Sigmoid colon (tissue), 7 donors: Measurements from ENCODE around the gene RHBG. TPM values are rescaled to one million over a fixed set of nuclear protein-coding genes. Genes with fewer than 3 reads are reported as not detected.
"Not testable (repeated sequence)": the region's sequence is repeated elsewhere in the genome, so short reads cannot be mapped to it uniquely, and the experiment has no call there.

Source experiments
- DNase-seq: peaks from one replicate; pipeline ENCODE4 v3.0.0-alpha.2; 2019
- H3K27ac ChIP-seq, 4 donors: fragments of 200-600 bp; sonication (generic); one replicate each; pipeline ENCODE4 v1.5.1; 2016 to 2019; ENCODE audit warnings: mild to moderate bottlenecking in 1 of 4
- H3K27me3 ChIP-seq, 3 donors: fragments of 200-600 bp; sonication (generic); one replicate each; pipeline ENCODE4 v1.5.1; 2019; ENCODE audit warnings: mild to moderate bottlenecking in 1 of 3
- H3K36me3 ChIP-seq, 4 donors: fragments of 200-600 bp; sonication (generic); one replicate each; pipeline ENCODE4 v1.5.1; 2016 to 2019
- H3K4me1 ChIP-seq, 4 donors: fragments of 200-600 bp; sonication (generic); one replicate each; pipeline ENCODE4 v1.5.1; 2017 to 2019
- H3K4me3 ChIP-seq, 4 donors: fragments of 200-600 bp; sonication (generic); one replicate each; pipeline ENCODE4 v1.5.1; 2017 to 2019; ENCODE audit warnings: mild to moderate bottlenecking in 2 of 4, moderate library complexity in 1 of 4
- H3K9me3 ChIP-seq, 4 donors: fragments of 200-600 bp in 3 of 4; sonication (generic) in 3 of 4; one replicate each; pipeline versions ENCODE4 v1.5.1 to v1.6.1; 2013 to 2019
- CTCF ChIP-seq, 4 experiments: fragments of 450-650 bp in 3 of 4; fragments of 200-600 bp in 1 of 4; IDR thresholded peaks; one replicate each; pipeline ENCODE4 v1.5.1; 2016 to 2019; ENCODE audit warnings: antibody characterized with exemption in 4 of 4, mild to moderate bottlenecking in 3 of 4, moderate library complexity in 2 of 4
- EP300 ChIP-seq, 4 donors: sonication (generic); formaldehyde crosslinking; IDR thresholded peaks; one replicate each; pipeline ENCODE4 v1.6.1; 2017; ENCODE audit warnings: antibody characterized with exemption in 4 of 4
- POLR2A ChIP-seq, 2 donors: fragments of 450-650 bp; IDR thresholded peaks; one replicate each; pipeline ENCODE4 v1.6.1; 2016; ENCODE audit warnings: antibody characterized with exemption in 2 of 2, mild to moderate bottlenecking in 2 of 2, moderate library complexity in 2 of 2
- POLR2AphosphoS5 ChIP-seq, 4 donors: sonication (generic); formaldehyde crosslinking; IDR thresholded peaks; one replicate each; pipeline ENCODE4 v1.6.1; 2017; ENCODE audit warnings: antibody characterized with exemption in 4 of 4
- WGBS, 2 donors: extraction: QIAGEN DNeasy Blood & Tissue Kit; methylation state at CpG; one replicate each; pipeline ENCODE4 v1.1.7; 2013; 5-methylcytosine and 5-hydroxymethylcytosine counted together
- intact Hi-C: fragments of 100-400 bp; cut with DNase I; formaldehyde crosslinking; loops from one replicate; pipeline ENCODE4 v1.15.1; 2023
- polyA plus RNA-seq, 3 donors: library from polyadenylated mRNA; stranded (reverse); fragments of 200-250 nt; gene quantifications; one replicate each; pipeline ENCODE4 v1.2.3, GENCODE V29; 2013
- total RNA-seq, 4 donors: library from RNA; depleted of rRNA; stranded (reverse); fragments of >200 nt; gene quantifications; one replicate each; pipeline ENCODE4 v1.1.0, GENCODE V29; 2016
- donor health status: healthy with polysubstance abuse.
- donor health status: Bipolar disorder and iron deficiency.
- donor health status: healthy.

Gene RHBG
- not detected for total RNA-seq
- polyA plus RNA-seq = not detected

- TF ChIP-seq EP300 (IDR thresholded peaks at IDR 0.05) = no peak
- H3K27me3 ChIP-seq = peaks cover 8 to 73% (median 19%) of the 10 kb centered on the region in 3 donors
- 6 to 11% methylated on average over 48 of the region's 48 CpGs for WGBS, 2 donors
- H3K9me3 ChIP-seq = no peaks in the 10 kb centered on the region
- peak within 1 kb of the TSS in 2 of 4 donors; percentile 27 to 28 for H3K4me3 ChIP-seq
- no peak for DNase-seq
- H3K4me1 ChIP-seq = peaks cover 0 to 10% (median 6%) of the 10 kb centered on the region in 4 donors
- H3K27ac ChIP-seq = no peak within 1 kb of the TSS
- intact Hi-C loops = no loop called here
- H3K36me3 ChIP-seq = no peaks in the 10 kb centered on the region
Measured at GRCh38 chr1:156368889-156369684, at the start of gene RHBG. RHBG (plus strand) TSS chr1:156369211; CDS start chr1:156369250, 39 bp downstream.

GRCh38 chr1:156319664-156320063, 49.3 kb upstream of the RHBG start:
- WGBS, 2 donors = 87 to 94% methylated on average over 1 of the region's 1 CpG
- intact Hi-C loops = no loop called here
- Histone ChIP-seq H3K4me3 (no peak overlapping the region), H3K9me3 (no peaks in the 10 kb centered on the region), H3K27ac (no peak overlapping the region), H3K4me1 (no peaks in the 10 kb centered on the region), H3K36me3 (peaks cover 67 to 100% (median 83%) of the 10 kb centered on the region in 4 donors), H3K27me3 (no peaks in the 10 kb centered on the region)
- TF ChIP-seq POLR2A (IDR thresholded peaks at IDR 0.05) (no peak), EP300 (IDR thresholded peaks at IDR 0.05) (no peak), CTCF (IDR thresholded peaks at IDR 0.05) (peak in 3 of 4 experiments; percentile 10 to 35 (median 17)), POLR2AphosphoS5 (IDR thresholded peaks at IDR 0.05) (no peak)
- DNase-seq = no peak

GRCh38 chr1:156320560-156320959, 48.5 kb upstream of the RHBG start:
- 75 to 85% methylated on average over 3 of the region's 3 CpGs for WGBS, 2 donors
- no peak for DNase-seq

GRCh38 chr1:156323179-156323578, 45.8 kb upstream of the RHBG start:
- H3K27ac ChIP-seq, H3K9me3 ChIP-seq, H3K27me3 ChIP-seq, H3K4me3 ChIP-seq, intact Hi-C loops, H3K4me1 ChIP-seq: not testable (repeated sequence)
- H3K36me3 ChIP-seq = peaks cover 47 to 90% (median 56%) of the 10 kb centered on the region in 4 donors
- DNase-seq = peak; percentile 4
- WGBS, 2 donors = 95 to 98% methylated on average over 9 of the region's 9 CpGs

More at GRCh38 chr1:156320560-156320959, 48.5 kb upstream of the RHBG start:
- H3K27ac ChIP-seq = no peak overlapping the region
- no peaks in the 10 kb centered on the region for H3K4me1 ChIP-seq
- H3K4me3 ChIP-seq = no peak overlapping the region
- peaks cover 65 to 100% (median 79%) of the 10 kb centered on the region in 4 donors for H3K36me3 ChIP-seq
- no peaks in the 10 kb centered on the region for H3K9me3 ChIP-seq
- H3K27me3 ChIP-seq = no peaks in the 10 kb centered on the region
- TF ChIP-seq POLR2AphosphoS5 (IDR thresholded peaks at IDR 0.05) (no peak), EP300 (IDR thresholded peaks at IDR 0.05) (no peak), CTCF (IDR thresholded peaks at IDR 0.05) (no peak), POLR2A (IDR thresholded peaks at IDR 0.05) (no peak)
- intact Hi-C loops = no loop called here

GRCh38 chr1:156336242-156336641, 32.8 kb upstream of the RHBG start:
- Histone ChIP-seq H3K27me3 (no peaks in the 10 kb centered on the region), H3K9me3 (no peaks in the 10 kb centered on the region), H3K4me1 (peaks cover 0 to 27% (median 17%) of the 10 kb centered on the region in 4 donors), H3K36me3 (peaks cover 7 to 44% (median 33%) of the 10 kb centered on the region in 4 donors), H3K4me3 (no peak overlapping the region), H3K27ac (no peak overlapping the region)
- 83 to 89% methylated on average over 4 of the region's 4 CpGs for WGBS, 2 donors
- intact Hi-C loops = no loop called here
- no peak for DNase-seq
- TF ChIP-seq CTCF (IDR thresholded peaks at IDR 0.05) (no peak), POLR2A (IDR thresholded peaks at IDR 0.05) (no peak), EP300 (IDR thresholded peaks at IDR 0.05) (no peak), POLR2AphosphoS5 (IDR thresholded peaks at IDR 0.05) (no peak)
